Measurements from ENCODE around the gene GPD2.

The GPD2 gene

GRCh38 chr2:156532989-156533388 is 96.8 kb downstream of the GPD2 start:
- DNase-seq (ENCODE audit: low spot score), result no peak

DNA sequence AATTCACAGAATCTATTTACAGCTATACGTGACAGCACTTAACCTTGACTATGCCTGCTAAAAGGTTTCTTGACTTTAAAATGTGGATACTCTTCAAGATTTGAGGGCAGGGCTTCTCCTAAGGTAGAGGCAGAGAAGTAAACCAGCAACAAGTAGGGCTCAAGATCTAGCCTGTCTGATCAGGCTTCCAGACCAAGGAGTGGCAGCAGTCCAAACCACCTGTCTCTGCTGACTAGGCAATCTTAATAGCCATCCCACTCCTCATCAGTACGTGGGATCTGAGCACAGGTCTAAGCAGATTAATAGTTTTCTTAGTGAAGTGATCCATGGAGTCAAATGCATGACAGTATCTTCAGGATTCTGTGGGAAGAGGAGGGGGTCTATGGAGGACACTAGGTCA is 100.4 kb downstream of the GPD2 start:
- DNase-seq (ENCODE audit: low spot score), result no peak

DNA sequence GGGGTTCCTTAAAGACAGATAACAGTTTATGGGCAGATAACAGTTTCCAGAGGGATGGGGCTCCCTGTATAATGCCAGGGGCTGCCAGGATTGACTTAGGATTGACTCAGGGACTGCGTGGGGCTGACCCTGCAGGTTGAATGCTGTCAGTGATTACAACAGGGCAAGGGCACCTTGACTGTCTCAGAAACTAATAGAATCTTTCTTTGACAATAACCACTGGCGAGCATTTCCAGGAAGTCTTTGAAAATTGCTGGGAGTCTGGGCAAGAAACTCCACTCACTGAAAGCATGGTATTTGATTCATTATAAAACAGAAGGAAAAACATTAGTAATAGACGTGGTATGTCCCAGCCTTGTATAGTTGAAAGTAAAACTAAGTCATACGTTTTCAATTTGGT is 101.0 kb downstream of the GPD2 start:
- no peak for DNase-seq (ENCODE audit: low spot score)

DNA sequence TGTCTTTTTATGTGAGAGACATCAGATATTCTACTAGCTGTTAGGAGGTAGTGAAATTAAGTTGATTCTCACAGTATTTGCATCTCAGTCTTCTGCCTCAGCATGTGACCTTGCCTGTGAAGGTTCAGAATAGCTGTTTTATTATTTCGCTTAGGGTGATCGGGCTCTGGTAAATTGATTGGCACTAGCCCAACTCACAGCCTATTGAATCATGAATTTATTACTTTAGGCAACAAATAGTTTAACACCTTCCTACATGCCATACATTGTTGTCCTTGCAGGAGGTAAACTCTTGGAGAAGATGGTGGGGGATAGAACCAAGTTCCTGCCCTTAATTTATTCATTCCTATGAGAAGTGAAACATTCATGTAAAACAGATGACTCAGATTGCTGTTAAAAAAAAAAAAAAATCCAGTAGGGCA is 101.9 kb downstream of the GPD2 start:
- DNase-seq (ENCODE audit: low spot score), result no peak

GRCh38 chr2:156539086-156539860 is 103.1 kb downstream of the GPD2 start:
- DNase-seq (ENCODE audit: low spot score), result no peak

DNA sequence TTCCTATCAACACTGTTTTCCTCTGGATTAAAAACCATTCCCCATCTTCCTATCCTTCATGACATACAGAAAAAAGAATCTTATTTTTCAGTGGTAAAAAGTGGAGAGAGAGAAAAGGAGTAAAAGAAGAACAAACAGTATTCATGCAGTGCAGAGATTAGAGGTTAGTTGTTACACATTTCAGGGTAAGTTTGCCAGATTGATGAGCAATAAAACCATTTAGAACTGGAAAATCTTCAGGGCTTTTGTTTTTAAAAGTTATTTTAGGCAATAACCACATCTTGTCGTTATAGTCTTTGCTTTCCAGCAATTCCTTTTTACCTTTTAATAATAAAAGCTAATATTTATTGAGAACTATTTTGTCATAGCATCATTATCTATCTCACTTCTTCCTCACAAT is 104.5 kb downstream of the GPD2 start:
- no peak for DNase-seq (ENCODE audit: low spot score)

GRCh38 chr2:156541229-156541628 is 105.0 kb downstream of the GPD2 start:
- DNase-seq (ENCODE audit: low spot score), result no peak

GRCh38 chr2:156541706-156542105 is 105.5 kb downstream of the GPD2 start:
- DNase-seq (ENCODE audit: low spot score), result no peak

- no peak for DNase-seq (ENCODE audit: low spot score)
Observed at GRCh38 chr2:156548413-156548812, 112.2 kb downstream of the GPD2 start.

GRCh38 chr2:156553714-156554442 is 117.7 kb downstream of the GPD2 start:
- DNase-seq (ENCODE audit: low spot score), result no peak

DNA sequence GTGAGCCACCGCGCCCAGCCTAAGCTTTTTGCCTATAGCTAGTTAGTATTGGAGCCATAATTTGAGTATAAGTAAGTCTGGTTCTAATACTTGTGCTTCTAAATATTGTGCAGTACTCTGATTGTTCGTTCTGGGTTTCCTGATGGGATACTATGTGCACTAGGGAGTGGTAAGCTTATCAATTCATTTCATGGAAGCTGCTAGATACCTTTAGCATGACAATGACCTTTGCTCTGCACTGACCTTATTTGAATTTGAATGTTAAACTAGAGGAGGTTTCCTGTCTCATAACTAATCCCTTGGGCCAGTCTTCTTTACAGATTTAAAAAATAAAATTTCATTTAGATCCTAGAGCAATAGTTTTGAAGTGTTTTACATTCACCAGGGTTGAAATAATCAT is 125.1 kb downstream of the GPD2 start:
- DNase-seq (ENCODE audit: low spot score), result no peak

- no peak for DNase-seq (ENCODE audit: low spot score)
Observed at GRCh38 chr2:156562124-156562523, 125.9 kb downstream of the GPD2 start.

GRCh38 chr2:156563994-156564753 is 128.0 kb downstream of the GPD2 start:
- DNase-seq (ENCODE audit: low spot score), result no peak

GRCh38 chr2:156565066-156565710 is 129.0 kb downstream of the GPD2 start:
- no peak for DNase-seq (ENCODE audit: low spot score)

GRCh38 chr2:156573710-156574109 is 137.5 kb downstream of the GPD2 start:
- DNase-seq (ENCODE audit: low spot score), result no peak

- no peak for DNase-seq (ENCODE audit: low spot score)
Observed at GRCh38 chr2:156574112-156574511, 137.9 kb downstream of the GPD2 start.

- no peak for DNase-seq (ENCODE audit: low spot score)
Observed at GRCh38 chr2:156576005-156576404, 139.8 kb downstream of the GPD2 start.

DNA sequence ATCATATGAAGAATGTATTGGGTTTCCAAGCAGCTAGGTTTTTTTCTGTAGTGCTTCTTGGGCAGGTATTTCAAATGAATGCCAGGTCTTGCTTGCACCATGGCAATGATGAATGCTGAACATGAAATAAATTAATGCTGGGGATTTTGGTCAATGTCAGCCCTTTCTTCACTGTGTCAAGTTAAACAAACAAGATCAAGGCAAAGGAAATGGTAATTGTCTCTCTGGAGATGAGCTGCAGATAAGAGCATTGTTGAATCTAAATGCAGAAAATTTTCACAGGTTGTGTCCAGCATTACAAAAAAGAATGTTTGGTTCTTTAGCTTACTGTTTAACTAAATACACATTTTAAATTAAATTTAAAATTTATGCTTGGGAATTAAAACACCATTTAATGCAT is 144.3 kb downstream of the GPD2 start:
- no peak for DNase-seq (ENCODE audit: low spot score)

DNA sequence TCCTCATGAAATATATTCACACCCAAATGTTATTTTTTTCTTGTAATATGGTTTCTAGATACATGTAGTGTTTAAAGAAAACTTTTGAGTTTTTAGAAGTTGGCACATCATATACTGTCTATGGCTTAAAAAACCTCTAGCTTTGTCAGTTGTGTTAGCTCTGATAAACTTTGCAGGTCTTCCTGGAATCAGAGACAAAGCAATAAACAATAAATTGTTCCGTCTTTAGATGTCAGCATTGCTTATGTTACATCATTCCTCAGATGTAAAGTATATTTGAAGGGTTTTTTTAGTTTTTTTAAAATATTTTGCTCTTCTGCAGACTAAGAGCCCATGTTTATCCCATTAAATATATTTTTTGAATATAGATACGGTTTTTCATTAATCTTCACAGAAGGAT is 145.1 kb downstream of the GPD2 start:
- DNase-seq (ENCODE audit: low spot score), result no peak

GRCh38 chr2:156585457-156585856 is 149.3 kb downstream of the GPD2 start:
- no peak for DNase-seq (ENCODE audit: low spot score)

GRCh38 chr2:156586621-156587020 is 150.4 kb downstream of the GPD2 start:
- no peak for DNase-seq (ENCODE audit: low spot score)

DNA sequence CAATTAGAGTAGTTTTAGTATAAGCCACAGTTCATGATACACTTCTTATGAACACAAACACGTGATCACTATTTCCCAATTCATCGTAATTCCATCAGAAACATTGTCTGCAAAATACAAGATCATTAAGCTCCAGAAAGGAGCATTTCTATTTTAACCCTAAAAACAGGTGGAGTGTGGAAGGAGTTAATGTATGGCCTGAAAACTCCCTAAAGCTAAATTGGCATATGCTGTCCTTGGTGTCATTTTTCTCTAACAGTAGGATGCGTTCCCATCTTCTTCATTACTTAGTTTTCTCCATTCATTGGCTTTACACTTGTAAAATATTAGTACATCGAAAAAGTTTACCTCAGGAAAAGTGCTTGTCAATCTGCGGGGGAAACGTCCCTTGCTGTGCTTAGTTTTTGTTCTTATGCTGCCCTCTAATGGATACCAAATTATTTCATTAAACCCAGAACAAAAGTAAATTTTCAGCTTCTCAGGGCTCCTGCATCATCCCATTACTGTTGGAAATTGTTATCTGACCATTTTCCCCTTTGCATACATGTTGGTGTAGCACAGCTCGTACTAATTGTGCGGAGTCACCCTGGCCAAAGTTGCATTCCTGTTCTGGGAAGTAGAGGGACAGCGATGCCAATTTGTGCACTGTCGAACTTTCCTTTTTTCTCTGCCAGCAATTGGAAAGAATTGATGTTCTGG is 153.4 kb downstream of the GPD2 start:
- peak; percentile 57 for DNase-seq (ENCODE audit: low spot score)

All from putamen (tissue), 1 donor.